Effector memory CD4-positive, alpha-beta T cell (primary cell): ENCODE data around the gene SPINDOC.
"Not testable (repeated sequence)": the region's sequence is repeated elsewhere in the genome, so short reads cannot be mapped to it uniquely, and the experiment has no call there.

Source experiments
- DNase-seq, 3 donors: peaks; one replicate each; pipeline ENCODE4 v3.0.0-alpha.2; 2020
- H3K27ac ChIP-seq: 2 replicates; pipeline ENCODE4 v1.7.0; 2013; ENCODE audit warnings: mild to moderate bottlenecking, low read length, moderate library complexity; ENCODE audit not compliant: insufficient read depth, poor library complexity, severe bottlenecking
- H3K27me3 ChIP-seq: replicated peaks from 2 replicates; pipeline ENCODE4 v1.7.0; 2013; ENCODE audit warnings: mild to moderate bottlenecking, low read length; ENCODE audit not compliant: insufficient read depth, control insufficient read depth, poor library complexity, severe bottlenecking
- H3K36me3 ChIP-seq: 2 replicates; pipeline ENCODE4 v1.7.0; 2013; ENCODE audit warnings: mild to moderate bottlenecking, low read length, moderate library complexity; ENCODE audit not compliant: control insufficient read depth, insufficient read depth
- H3K4me1 ChIP-seq: 2 replicates; pipeline ENCODE4 v1.7.0; 2013; ENCODE audit warnings: low read length, mild to moderate bottlenecking; ENCODE audit not compliant: control insufficient read depth, insufficient read depth, poor library complexity, severe bottlenecking
- H3K4me3 ChIP-seq: 2 replicates; pipeline ENCODE4 v1.7.0; 2013; ENCODE audit warnings: low read length, low read depth, mild to moderate bottlenecking; ENCODE audit not compliant: insufficient read depth, poor library complexity, severe bottlenecking
- H3K9me3 ChIP-seq: 2 replicates; pipeline ENCODE4 v1.7.0; 2013; ENCODE audit warnings: mild to moderate bottlenecking, low read length, moderate library complexity; ENCODE audit not compliant: control insufficient read depth

Gene SPINDOC

GRCh38 chr11:63785823-63786222 is 27.4 kb upstream of the SPINDOC start:
- H3K27me3 ChIP-seq = no peaks in the 10 kb centered on the region
- no peak overlapping the region for H3K27ac ChIP-seq
- DNase-seq = no peak
- H3K4me3 ChIP-seq = no peak overlapping the region
- H3K9me3 ChIP-seq = no peaks in the 10 kb centered on the region
- H3K36me3 ChIP-seq = no peaks in the 10 kb centered on the region
- H3K4me1 ChIP-seq = no peaks in the 10 kb centered on the region

GRCh38 chr11:63791495-63792167 is 21.6 kb upstream of the SPINDOC start:
- Histone ChIP-seq H3K4me3 (no peak overlapping the region), H3K4me1 (no peaks in the 10 kb centered on the region), H3K27me3 (no peaks in the 10 kb centered on the region), H3K36me3 (no peaks in the 10 kb centered on the region), H3K9me3 (peaks cover 4% of the 10 kb centered on the region), H3K27ac (no peak overlapping the region)
- no peak for DNase-seq

- Histone ChIP-seq H3K9me3 (peaks cover 4% of the 10 kb centered on the region), H3K27ac (no peak overlapping the region), H3K4me3 (no peak overlapping the region), H3K4me1 (no peaks in the 10 kb centered on the region), H3K36me3 (no peaks in the 10 kb centered on the region), H3K27me3 (no peaks in the 10 kb centered on the region)
- no peak for DNase-seq
These were observed 20.1 kb upstream of the SPINDOC start for GRCh38 chr11:63793161-63793560.

GRCh38 chr11:63795066-63795465 is 18.2 kb upstream of the SPINDOC start:
- Histone ChIP-seq H3K36me3 (no peaks in the 10 kb centered on the region), H3K27ac (no peak overlapping the region), H3K4me1 (no peaks in the 10 kb centered on the region), H3K4me3 (no peak overlapping the region), H3K27me3 (no peaks in the 10 kb centered on the region), H3K9me3 (peaks cover 4% of the 10 kb centered on the region)
- no peak for DNase-seq

- DNase-seq = no peak
- Histone ChIP-seq H3K4me1 (no peaks in the 10 kb centered on the region), H3K36me3 (no peaks in the 10 kb centered on the region), H3K27me3 (no peaks in the 10 kb centered on the region), H3K27ac (no peak overlapping the region), H3K9me3 (no peaks in the 10 kb centered on the region), H3K4me3 (no peak overlapping the region)
These were observed 12.3 kb upstream of the SPINDOC start for GRCh38 chr11:63800921-63801320.

- H3K4me1 ChIP-seq = no peaks in the 10 kb centered on the region
- H3K27ac ChIP-seq = no peak overlapping the region
- H3K36me3 ChIP-seq = no peaks in the 10 kb centered on the region
- no peaks in the 10 kb centered on the region for H3K9me3 ChIP-seq
- DNase-seq = no peak
- H3K4me3 ChIP-seq = no peak overlapping the region
- no peaks in the 10 kb centered on the region for H3K27me3 ChIP-seq
These were observed 10.4 kb upstream of the SPINDOC start for GRCh38 chr11:63802637-63803414.

- DNase-seq = no peak
- no peaks in the 10 kb centered on the region for H3K27me3 ChIP-seq
- no peaks in the 10 kb centered on the region for H3K9me3 ChIP-seq
- no peak overlapping the region for H3K4me3 ChIP-seq
- no peaks in the 10 kb centered on the region for H3K4me1 ChIP-seq
- no peaks in the 10 kb centered on the region for H3K36me3 ChIP-seq
- no peak overlapping the region for H3K27ac ChIP-seq
These were observed 9.0 kb upstream of the SPINDOC start for GRCh38 chr11:63804259-63804658.

GRCh38 chr11:63805844-63806415 is 7.3 kb upstream of the SPINDOC start:
- no peaks in the 10 kb centered on the region for H3K36me3 ChIP-seq
- no peak overlapping the region for H3K27ac ChIP-seq
- no peaks in the 10 kb centered on the region for H3K9me3 ChIP-seq
- no peaks in the 10 kb centered on the region for H3K27me3 ChIP-seq
- H3K4me3 ChIP-seq = no peak overlapping the region
- H3K4me1 ChIP-seq = no peaks in the 10 kb centered on the region
- DNase-seq = no peak

GRCh38 chr11:63810383-63810782 is 2.9 kb upstream of the SPINDOC start:
- not testable (repeated sequence) for H3K27ac ChIP-seq, H3K27me3 ChIP-seq, DNase-seq, H3K9me3 ChIP-seq, H3K36me3 ChIP-seq, H3K4me3 ChIP-seq
- H3K4me1 ChIP-seq = peaks cover 14% of the 10 kb centered on the region

GRCh38 chr11:63811522-63811921 is 1.7 kb upstream of the SPINDOC start:
- Histone ChIP-seq H3K36me3 (no peaks in the 10 kb centered on the region), H3K4me1 (peaks cover 14% of the 10 kb centered on the region), H3K4me3 (no peak overlapping the region), H3K27ac (no peak overlapping the region), H3K27me3 (no peaks in the 10 kb centered on the region), H3K9me3 (no peaks in the 10 kb centered on the region)
- no peak for DNase-seq
